GM23338 (cell line): ENCODE data around the gene KCNS3. TPM values are rescaled to one million over a fixed set of nuclear protein-coding genes. Genes with fewer than 3 reads are reported as not detected.

Experiments
- ATAC-seq: fragments of 200-7000 bp; cut with Tn5 transposase; 3 replicates; pipeline ENCODE4 v1.9.1; 2020
- DNase-seq: peaks from one replicate; pipeline ENCODE4 v3.0.0-alpha.2; 2015; ENCODE audit warnings: low spot score
- H2AFZ ChIP-seq: fragments of 200-600 bp; sonication (generic); 2 replicates; pipeline ENCODE4 v1.8.0; 2016; ENCODE audit warnings: antibody characterized with exemption, mild to moderate bottlenecking, moderate library complexity
- H3F3A ChIP-seq: fragments of 200-600 bp; sonication (generic); replicated peaks from 2 replicates; pipeline ENCODE4 v1.8.0; 2017; ENCODE audit warnings: antibody characterized with exemption, mixed run types, low read depth
- H3K27ac ChIP-seq: fragments of 200-600 bp; sonication (generic); 2 replicates; pipeline ENCODE4 v1.6.1; 2016; ENCODE audit warnings: low read depth
- H3K27me3 ChIP-seq: fragments of 200-600 bp; sonication (generic); 2 replicates; pipeline ENCODE4 v1.8.0; 2016; ENCODE audit warnings: mild to moderate bottlenecking, mixed run types, moderate library complexity; ENCODE audit not compliant: insufficient read depth
- H3K36me3 ChIP-seq: fragments of 200-600 bp; sonication (generic); 2 replicates; pipeline ENCODE4 v1.8.0; 2016; ENCODE audit warnings: mild to moderate bottlenecking; ENCODE audit not compliant: insufficient read depth
- H3K4me1 ChIP-seq: fragments of 200-600 bp; sonication (generic); 2 replicates; pipeline ENCODE4 v1.8.0; 2016; ENCODE audit warnings: mild to moderate bottlenecking, moderate library complexity; ENCODE audit not compliant: insufficient read depth
- H3K4me2 ChIP-seq: fragments of 200-600 bp; sonication (generic); 2 replicates; pipeline ENCODE4 v1.7.1; 2017; ENCODE audit warnings: mixed run types
- H3K4me3 ChIP-seq: fragments of 200-600 bp; sonication (generic); 2 replicates; pipeline ENCODE4 v1.6.1; 2016; ENCODE audit warnings: mixed run types
- H3K79me2 ChIP-seq: fragments of 200-600 bp; sonication (generic); replicated peaks from 2 replicates; pipeline ENCODE4 v1.8.0; 2017; ENCODE audit warnings: mild to moderate bottlenecking; ENCODE audit not compliant: insufficient read depth
- H3K9me2 ChIP-seq: fragments of 200-600 bp; sonication (generic); 2 replicates; pipeline ENCODE4 v1.8.0; 2017; ENCODE audit not compliant: insufficient read depth
- H4K20me1 ChIP-seq: fragments of 200-600 bp; sonication (generic); replicated peaks from 2 replicates; pipeline ENCODE4 v1.8.0; 2017; ENCODE audit warnings: mild to moderate bottlenecking; ENCODE audit not compliant: insufficient read depth
- H3K27ac Mint-ChIP-seq: 2 replicates; pipeline ENCODE4 v1.8.0; 2020; ENCODE audit warnings: inconsistent platforms, mild to moderate bottlenecking, moderate library complexity, mixed read lengths
- H3K27me3 Mint-ChIP-seq: 3 replicates; pipeline ENCODE4 v1.8.0; 2022; ENCODE audit warnings: low read depth, mild to moderate bottlenecking, moderate library complexity, mixed read lengths, inconsistent platforms; ENCODE audit not compliant: insufficient read depth, poor library complexity
- H3K36me3 Mint-ChIP-seq: 3 replicates; pipeline ENCODE4 v1.8.0; 2021; ENCODE audit warnings: low read depth, mild to moderate bottlenecking, inconsistent platforms, moderate library complexity, mixed read lengths
- H3K4me1 Mint-ChIP-seq: 3 replicates; pipeline ENCODE4 v1.8.0; 2020; ENCODE audit warnings: mild to moderate bottlenecking, inconsistent platforms, mixed read lengths
- H3K4me3 Mint-ChIP-seq: 3 replicates; pipeline ENCODE4 v1.8.0; 2021; ENCODE audit warnings: moderate library complexity, mild to moderate bottlenecking, inconsistent platforms, mixed read lengths
- H3K9me3 Mint-ChIP-seq: 3 replicates; pipeline ENCODE4 v1.8.0; 2020; ENCODE audit warnings: moderate library complexity, mild to moderate bottlenecking, inconsistent platforms, mixed read lengths
- CREB1 ChIP-seq: fragments of 250-450 bp; sonication (Bioruptor Pico); IDR thresholded peaks from 2 replicates; pipeline ENCODE4 v1.5.0; 2020; ENCODE audit warnings: low read depth, mild to moderate bottlenecking, moderate library complexity
- CTCF ChIP-seq, 2 experiments: fragments of 200-600 bp in 1 of 2; sonication (generic) in 1 of 2; conservative IDR thresholded peaks; 2 replicates each; pipeline versions ENCODE4 v1.5.1 to v1.6.1; 2016 to 2017; ENCODE audit warnings: antibody characterized with exemption in 2 of 2, low read depth in 2 of 2, mild to moderate bottlenecking in 2 of 2, moderate library complexity in 1 of 2
- EZH2 ChIP-seq: fragments of 200-600 bp; sonication (generic); IDR thresholded peaks from one replicate; pipeline ENCODE4 v1.8.0; 2017; ENCODE audit warnings: antibody characterized with exemption, mild to moderate bottlenecking, low read depth; ENCODE audit not compliant: unreplicated experiment
- POLR2AphosphoS5 ChIP-seq: IDR thresholded peaks from 2 replicates; pipeline ENCODE4 v1.6.1; 2016; ENCODE audit warnings: antibody characterized with exemption, low read depth
- STAT1 ChIP-seq: IDR thresholded peaks from one replicate; pipeline ENCODE4 v1.6.1; 2016; ENCODE audit warnings: antibody characterized with exemption; ENCODE audit not compliant: unreplicated experiment
- ZNF114 ChIP-seq: fragments of 250-450 bp; sonication (Bioruptor Pico); IDR thresholded peaks from 2 replicates; pipeline ENCODE4 v1.5.0; 2020; ENCODE audit warnings: mild to moderate bottlenecking, moderate library complexity
- ZNF462 ChIP-seq: fragments of 250-450 bp; sonication (Bioruptor Pico); IDR thresholded peaks from 2 replicates; pipeline ENCODE4 v1.5.0; 2020; ENCODE audit warnings: mild to moderate bottlenecking, moderate library complexity
- polyA plus RNA-seq: library from polyadenylated mRNA; unstranded; fragments of >200 nt; fragmentation: Nextera tagmentation; extraction: Ambion mirVana; gene quantifications from 2 replicates; pipeline ENCODE4 v1.2.1, GENCODE V29; 2016
- total RNA-seq: library from RNA; depleted of rRNA; stranded (reverse); fragments of >200 nt; shearing (Covaris generic); gene quantifications from 2 replicates; pipeline ENCODE4 v1.2.3, GENCODE V29; 2014

KCNS3 gene
- total and polyA plus RNA-seq, 2 experiments from 2014 or later: 23.2 to 80.0 TPM

GRCh38 chr2:17966798-17967197, 88.3 kb downstream of the KCNS3 start (continued):
- no peak for TF ChIP-seq ZNF462

GRCh38 chr2:17969661-17970060, 91.2 kb downstream of the KCNS3 start:
- DNase-seq: no peak
- H4K20me1 ChIP-seq: no peaks in the 10 kb centered on the region
- no peak overlapping the region for H3K4me2 ChIP-seq
- H3K36me3 ChIP-seq: no peaks in the 10 kb centered on the region
- H3K4me1 ChIP-seq: no peaks in the 10 kb centered on the region
- H3F3A ChIP-seq: no peaks in the 10 kb centered on the region
- H3K79me2 ChIP-seq: no peaks in the 10 kb centered on the region
- no peak overlapping the region for H3K27ac Mint-ChIP-seq
- no peaks in the 10 kb centered on the region for H3K27me3 ChIP-seq
- H3K4me3 Mint-ChIP-seq: no peak overlapping the region
- H3K36me3 Mint-ChIP-seq: no peaks in the 10 kb centered on the region
- H3K9me3 Mint-ChIP-seq: no peaks in the 10 kb centered on the region
- no peak for ATAC-seq
- no peak overlapping the region for H2AFZ ChIP-seq
- H3K4me1 Mint-ChIP-seq: no peaks in the 10 kb centered on the region; the same call in 2 of the 3 replicates
- H3K9me2 ChIP-seq: no peaks in the 10 kb centered on the region
- no peak overlapping the region for H3K4me3 ChIP-seq
- H3K27me3 Mint-ChIP-seq: no peaks in the 10 kb centered on the region
- no peak overlapping the region for H3K27ac ChIP-seq
- no peak for TF ChIP-seq ZNF114 (CRISPR knock-in tag)
- no peak for TF ChIP-seq ZNF462
- no peak for TF ChIP-seq CREB1 (CRISPR knock-in tag)
- no peak for TF ChIP-seq CTCF (conservative IDR thresholded peaks at IDR 0.05; ENCODE audit: low read depth in 2 of 2)
- no peak for TF ChIP-seq EZH2
- no peak for TF ChIP-seq POLR2AphosphoS5
- no peak for TF ChIP-seq STAT1
